HG02973 (cell line): ENCODE measurements around the gene ITGA1.
"Not testable (repeated sequence)": the region's sequence is repeated elsewhere in the genome, so short reads cannot be mapped to it uniquely, and the experiment has no call there.

ENCODE experiments used
- ATAC-seq: cut with Tn5 transposase; IDR thresholded peaks from one replicate; pipeline ENCODE4 v1.9.1; 2021; ENCODE audit warnings: moderate library complexity; ENCODE audit not compliant: unreplicated experiment

ITGA1 gene

GRCh38 chr5:52787600-52788504 is at the start of gene ITGA1, which contains the start of gene PELO:
Gene ITGA1 (plus strand): TSS chr5:52787916. CDS start chr5:52788354, 438 bp downstream.
Gene PELO (plus strand): TSS chr5:52787916. CDS start chr5:52800395, 12,479 bp downstream.
- ATAC-seq, result peak; percentile 52

GRCh38 chr5:52738095-52738506 is 49.6 kb upstream of the ITGA1 start:
- ATAC-seq, result peak; percentile 70

GRCh38 chr5:52740007-52740406 is 47.7 kb upstream of the ITGA1 start:
- no peak for ATAC-seq

- no peak for ATAC-seq
These were observed 44.7 kb upstream of the ITGA1 start for GRCh38 chr5:52743012-52743411.

- no peak for ATAC-seq
These were observed 44.2 kb upstream of the ITGA1 start for GRCh38 chr5:52743529-52743928.

GRCh38 chr5:52743970-52744369 is 43.7 kb upstream of the ITGA1 start:
- ATAC-seq, result peak; percentile 51

- not testable (repeated sequence) for ATAC-seq
These were observed 42.8 kb upstream of the ITGA1 start for GRCh38 chr5:52744867-52745458.

GRCh38 chr5:52746539-52746938 is 41.2 kb upstream of the ITGA1 start:
- ATAC-seq, result no peak

GRCh38 chr5:52748590-52748989 is 39.1 kb upstream of the ITGA1 start:
- ATAC-seq, result peak; percentile 71

- no peak for ATAC-seq
These were observed 38.0 kb upstream of the ITGA1 start for GRCh38 chr5:52749666-52750065.

GRCh38 chr5:52751137-52751536 is 36.6 kb upstream of the ITGA1 start:
- no peak for ATAC-seq

GRCh38 chr5:52754051-52754450 is 33.7 kb upstream of the ITGA1 start:
- no peak for ATAC-seq

GRCh38 chr5:52757527-52757926 is 30.2 kb upstream of the ITGA1 start:
- ATAC-seq, result no peak

GRCh38 chr5:52758014-52758413 is 29.7 kb upstream of the ITGA1 start:
- no peak for ATAC-seq

- ATAC-seq, result no peak
These were observed 28.4 kb upstream of the ITGA1 start for GRCh38 chr5:52759331-52759730.

GRCh38 chr5:52760695-52761366 is 26.9 kb upstream of the ITGA1 start:
- peak; percentile 65 for ATAC-seq

GRCh38 chr5:52767217-52767743 is 20.4 kb upstream of the ITGA1 start:
- no peak for ATAC-seq

- ATAC-seq, result peak; percentile 43
These were observed 19.8 kb upstream of the ITGA1 start for GRCh38 chr5:52767766-52768480.

GRCh38 chr5:52769061-52769460 is 18.7 kb upstream of the ITGA1 start:
- no peak for ATAC-seq

- no peak for ATAC-seq
These were observed 17.3 kb upstream of the ITGA1 start for GRCh38 chr5:52770287-52770939.
